NCI-H2081 (cell line): ENCODE data around the gene CSN2.
"Not testable (repeated sequence)": the region's sequence is repeated elsewhere in the genome, so short reads cannot be mapped to it uniquely, and the experiment has no call there.

Source experiments
- DNase-seq, 2 experiments: peaks; one replicate each; lab custom pipeline; 2025; lab: John Stamatoyannopoulos, UW

Gene CSN2

GRCh38 chr4:69965628-69966027 is at the start of gene CSN2:
CSN2 (minus strand) TSS chr4:69965728; CDS start chr4:69960995, 4,733 bp downstream.
- DNase-seq, result no peak

DNA sequence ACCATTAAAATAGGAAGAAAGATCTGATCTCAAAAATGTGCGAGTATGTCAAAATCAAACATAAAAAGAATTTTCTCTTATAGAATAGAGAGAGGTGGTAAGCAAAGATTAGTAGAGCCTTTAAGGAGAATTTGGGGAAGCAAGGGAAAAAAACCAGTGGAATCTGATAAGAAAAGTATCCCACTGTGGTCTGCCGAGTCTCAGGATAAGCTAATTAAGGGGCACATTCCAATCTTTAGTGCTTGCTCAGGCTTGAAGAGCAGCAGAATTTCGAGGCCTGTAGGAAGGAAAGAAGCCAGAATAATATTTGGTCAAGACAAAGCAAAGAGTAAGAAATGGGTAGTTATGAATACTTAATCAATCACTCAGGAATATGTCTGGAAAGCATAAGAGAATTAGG is 43.2 kb upstream of the CSN2 start:
- DNase-seq, result no peak

DNA sequence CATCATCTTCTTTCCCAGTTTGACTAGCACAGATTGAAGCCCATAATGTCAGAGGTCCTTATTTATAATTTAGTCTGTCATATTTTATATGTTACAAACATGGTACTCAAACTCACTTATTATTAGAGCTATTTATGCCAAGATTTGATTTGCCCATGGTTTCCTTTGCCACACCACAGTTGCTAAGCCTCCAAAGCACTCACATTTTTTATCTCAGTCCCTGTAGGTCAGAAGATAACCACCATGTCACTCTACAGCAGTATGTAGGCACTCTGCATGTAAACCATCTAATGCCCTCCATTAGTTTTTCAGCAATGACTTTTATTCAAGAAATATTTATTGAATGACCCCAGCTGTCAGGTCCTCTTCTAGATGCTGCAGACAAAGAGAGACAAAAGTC is 37.0 kb upstream of the CSN2 start:
- DNase-seq, result no peak

DNA sequence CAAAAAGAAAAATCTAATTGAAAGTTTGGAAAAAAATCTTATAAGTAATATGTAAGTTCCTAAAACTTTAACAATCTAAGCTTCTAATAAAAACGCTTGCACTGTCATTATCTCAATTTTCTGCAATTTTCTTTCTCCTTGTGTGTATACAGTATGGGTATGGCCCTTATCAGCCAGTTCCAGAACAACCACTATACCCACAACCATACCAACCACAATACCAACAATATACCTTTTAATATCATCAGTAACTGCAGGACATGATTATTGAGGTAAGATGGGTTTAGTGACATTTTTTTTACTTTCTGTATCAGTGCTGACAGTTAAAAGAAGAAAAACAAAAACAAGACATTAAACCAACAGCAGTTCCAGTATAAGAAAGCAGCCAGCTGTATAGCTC is 35.2 kb upstream of the CSN2 start:
- no peak for DNase-seq

DNA sequence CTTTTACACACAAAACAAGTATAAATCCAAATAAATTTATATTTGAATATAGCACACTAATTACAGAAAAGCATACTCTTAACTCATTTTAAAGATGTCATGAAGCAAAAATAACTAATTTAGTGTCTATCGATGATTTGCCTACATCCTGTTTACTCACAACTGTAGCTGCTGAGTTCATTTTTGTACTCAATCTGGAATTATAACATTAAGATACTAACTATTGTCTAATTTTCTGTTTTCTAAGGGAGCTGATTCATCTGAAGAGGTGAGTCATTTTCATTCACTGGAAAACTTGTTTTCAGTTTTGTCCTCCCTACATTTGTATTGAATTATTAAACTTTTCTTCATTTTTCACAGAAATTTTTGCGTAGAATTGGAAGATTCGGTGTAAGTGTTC is 33.9 kb upstream of the CSN2 start:
- no peak for DNase-seq

DNA sequence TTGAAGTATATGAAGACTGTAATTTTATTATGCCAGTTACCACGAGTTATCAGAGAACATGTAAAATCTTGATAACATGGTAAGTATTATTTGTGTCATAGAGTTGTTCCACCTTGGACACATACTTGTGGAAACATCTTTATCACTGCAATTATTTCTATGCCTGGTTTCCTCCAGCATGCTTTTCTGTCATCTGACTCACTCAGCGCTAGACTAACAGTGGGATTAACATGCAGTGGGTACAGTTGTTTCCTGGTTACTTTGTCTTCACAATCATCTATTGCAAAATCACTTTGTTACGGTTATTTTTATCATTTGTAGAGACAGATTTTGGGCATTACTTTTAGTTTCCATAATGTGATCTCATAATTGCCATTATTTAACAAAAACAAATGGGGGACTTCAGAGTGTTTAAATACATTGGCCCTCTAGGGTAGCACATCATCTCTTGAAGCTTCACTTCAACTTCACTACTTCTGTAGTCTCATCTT is 30.0 kb upstream of the CSN2 start, which contains the start of gene STATH:
STATH (plus strand) TSS at position 441 of the 491 bp plus-strand sequence. CDS start 2,472 bp downstream, outside the sequence.
- no peak for DNase-seq

DNA sequence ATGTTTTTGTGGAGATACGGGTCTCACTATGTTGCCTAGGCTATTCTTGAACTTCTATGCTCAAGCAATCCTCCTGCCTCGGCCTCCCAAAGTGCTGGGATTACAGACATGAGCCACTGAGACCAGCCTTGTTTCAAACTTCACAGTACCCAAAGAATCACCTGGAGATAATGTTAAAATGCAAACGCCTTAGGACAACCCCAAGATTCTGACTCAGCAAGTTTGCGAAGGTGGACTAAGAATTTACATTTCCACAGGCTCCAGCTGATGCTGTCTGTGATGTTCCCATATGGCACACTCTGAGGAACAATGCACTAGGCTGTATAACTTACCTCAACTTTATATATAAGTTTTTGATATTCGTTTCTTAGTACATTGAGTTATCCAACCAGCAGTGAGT is 29.3 kb upstream of the CSN2 start:
- DNase-seq, result no peak

- no peak for DNase-seq
Measured at GRCh38 chr4:69991016-69991415, 25.5 kb upstream of the CSN2 start.

DNA sequence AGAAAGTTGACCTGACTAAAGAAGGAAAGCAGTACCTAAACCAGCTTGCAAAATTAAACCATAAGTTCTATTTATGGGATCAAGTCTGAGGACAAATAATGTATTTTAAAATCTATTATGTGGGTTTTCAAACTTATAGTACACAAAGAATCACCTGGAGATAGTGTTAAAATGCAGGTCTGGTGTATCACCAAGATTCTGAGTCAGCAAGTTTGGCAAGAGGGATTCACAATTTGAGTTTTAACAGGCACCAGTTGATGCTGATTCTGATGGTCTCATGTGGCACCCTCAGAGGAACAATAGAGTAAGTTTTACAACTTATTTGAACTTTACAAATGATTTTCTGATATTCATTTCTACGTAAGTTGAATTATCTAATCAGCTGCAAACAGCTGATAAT is 21.1 kb upstream of the CSN2 start:
- DNase-seq, result no peak

- peak in 1 of 2 experiments; percentile 48 for DNase-seq
Measured at GRCh38 chr4:69984030-69984443, 18.5 kb upstream of the CSN2 start.

DNA sequence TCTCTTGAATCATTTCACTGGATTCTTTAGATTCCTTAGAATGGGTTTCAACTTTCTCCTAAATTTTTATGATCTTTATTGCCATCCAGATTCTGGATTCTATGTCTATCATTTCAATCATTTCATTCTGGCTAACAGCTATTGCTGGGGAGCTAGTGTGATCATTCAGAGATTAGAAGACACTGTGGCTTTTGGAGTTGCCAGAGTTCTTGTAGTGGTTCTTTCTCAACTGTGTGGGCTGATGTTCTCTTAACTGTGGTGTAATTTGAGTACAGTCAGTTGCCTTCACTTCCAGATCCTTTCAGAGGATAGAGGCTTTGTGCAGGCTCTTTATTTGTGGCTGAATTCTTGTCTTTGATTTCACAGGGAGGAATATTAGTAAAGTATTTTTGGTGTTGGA is 12.1 kb upstream of the CSN2 start:
- no peak for DNase-seq

- no peak for DNase-seq
Measured at GRCh38 chr4:69974631-69975030, 9.1 kb upstream of the CSN2 start.

- DNase-seq, result no peak
Measured at GRCh38 chr4:69970071-69970470, 4.5 kb upstream of the CSN2 start.

- no peak for DNase-seq
Measured at GRCh38 chr4:69957209-69957608, 8.3 kb downstream of the CSN2 start.

DNA sequence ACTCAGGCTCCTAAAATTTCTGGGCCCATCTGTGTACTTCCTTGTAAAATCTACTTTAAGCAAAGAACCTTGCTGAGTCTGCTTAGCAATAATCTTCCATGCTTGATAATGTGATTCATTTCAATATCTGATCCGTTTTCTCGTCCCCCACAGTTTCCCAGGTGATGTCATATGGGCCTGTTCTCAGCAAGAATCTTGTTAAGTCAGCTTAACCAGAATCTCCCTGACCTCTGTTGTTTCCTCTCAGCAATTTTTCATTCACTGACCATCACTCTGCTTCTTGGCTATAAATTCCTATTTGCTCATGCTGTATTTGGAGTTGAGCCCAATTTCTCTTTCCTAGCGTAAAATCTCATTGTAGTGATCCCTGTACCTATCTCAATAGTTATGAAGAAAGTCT is 13.9 kb downstream of the CSN2 start:
- DNase-seq, result no peak

- DNase-seq, result no peak
Measured at GRCh38 chr4:69936566-69936965, 29.0 kb downstream of the CSN2 start.

DNA sequence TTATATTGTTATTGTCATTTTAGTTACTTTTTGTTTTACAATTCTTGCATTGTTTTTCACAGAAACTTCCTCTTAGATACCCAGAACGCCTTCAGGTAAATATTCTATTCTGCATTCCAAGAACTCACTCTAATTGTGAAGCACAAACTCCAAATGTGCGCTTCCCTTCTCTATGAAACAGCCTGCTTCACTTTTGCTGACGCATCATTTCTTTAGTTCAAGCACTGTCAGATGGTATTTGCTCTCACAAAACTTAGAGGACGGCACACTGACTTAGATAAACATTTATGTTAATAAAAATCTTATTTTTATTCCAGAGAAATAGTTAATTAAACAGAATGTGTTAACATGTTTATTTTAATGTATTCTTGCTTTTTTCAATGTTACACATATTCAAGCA is 31.4 kb downstream of the CSN2 start:
- no peak for DNase-seq

GRCh38 chr4:69930768-69931167 is 34.8 kb downstream of the CSN2 start, which contains the start of gene CSN1S1:
CSN1S1 (plus strand) TSS chr4:69931068; CDS start chr4:69932556, 1,488 bp downstream.
- DNase-seq, result no peak

- DNase-seq, result not testable (repeated sequence)
Measured at GRCh38 chr4:69923782-69924410, 41.6 kb downstream of the CSN2 start.

GRCh38 chr4:69920874-69921273 is 44.7 kb downstream of the CSN2 start:
- no peak for DNase-seq

DNA sequence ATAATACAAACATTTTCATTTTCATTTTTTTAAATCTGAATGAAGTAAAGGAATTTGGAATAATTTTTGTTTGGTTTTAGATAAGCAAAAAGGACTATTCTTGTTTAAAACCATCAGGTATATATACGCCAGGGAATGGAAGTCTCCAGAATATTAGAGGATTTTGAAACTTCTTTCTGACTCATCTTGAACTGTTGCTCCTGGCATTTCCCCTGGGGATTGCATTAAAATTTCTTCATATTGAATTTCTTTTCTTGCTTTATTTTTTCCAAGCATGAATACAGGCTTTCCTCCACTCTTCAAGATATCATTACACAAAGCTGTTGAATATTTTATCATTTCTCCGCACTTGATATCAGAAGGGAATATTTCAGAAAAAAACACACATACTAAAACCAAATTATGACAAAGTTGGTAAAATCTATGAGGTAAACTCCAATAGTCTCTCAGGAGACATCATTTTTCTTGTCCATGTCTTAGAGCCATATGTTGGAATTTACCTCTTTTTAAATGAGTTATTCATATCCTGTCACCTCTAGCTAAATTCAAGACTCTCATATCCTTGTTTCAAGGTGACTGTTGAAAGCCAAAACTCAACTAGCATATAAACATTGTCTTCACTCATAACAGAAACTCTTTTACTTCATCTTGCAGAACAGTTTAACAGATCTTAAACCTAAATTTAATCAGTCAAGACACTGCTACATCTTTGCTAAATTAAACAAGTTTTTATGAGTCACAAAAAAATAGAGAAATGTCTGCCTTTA is 55.3 kb downstream of the CSN2 start:
- no peak for DNase-seq

DNA sequence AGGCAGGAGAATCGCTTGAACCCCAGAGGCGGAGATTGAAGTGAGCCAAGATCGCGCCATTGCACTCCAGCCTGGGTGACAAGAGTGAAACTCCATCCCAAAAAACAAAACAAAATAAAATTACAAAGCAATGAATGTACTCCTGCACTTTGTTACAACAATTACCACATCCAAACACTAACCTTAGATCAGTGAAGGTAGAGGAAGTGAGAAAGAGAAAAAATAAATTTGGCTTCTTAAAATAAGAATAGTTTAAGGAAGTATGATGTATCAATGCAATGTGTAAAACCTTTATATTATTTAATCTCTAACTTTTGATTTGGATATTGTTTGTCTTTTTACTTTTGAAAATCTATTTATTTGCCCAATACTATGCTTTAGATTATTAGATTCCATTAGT is 56.3 kb downstream of the CSN2 start:
- DNase-seq, result no peak

DNA sequence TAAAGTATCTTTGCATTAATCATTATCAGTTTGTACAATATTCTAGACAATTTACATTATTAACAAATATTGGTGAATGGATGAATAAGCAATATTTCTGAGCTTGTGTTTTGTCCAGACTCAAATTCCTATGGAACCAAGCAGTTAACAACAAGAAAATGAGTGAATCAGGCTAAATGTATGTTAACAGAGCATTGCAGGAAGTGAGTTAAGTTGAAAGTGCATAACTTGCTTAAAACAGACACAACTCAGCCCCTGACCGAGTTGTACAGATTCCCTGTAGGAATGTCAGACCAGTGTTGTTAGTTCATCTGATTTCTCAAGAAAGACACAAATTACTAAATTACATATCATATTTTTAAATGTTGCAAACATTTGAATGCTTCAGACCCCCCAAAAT is 58.4 kb downstream of the CSN2 start:
- no peak for DNase-seq
